H7 (cell line): Measurements from ENCODE around the gene PLA2G5. TPM values are rescaled to one million over a fixed set of nuclear protein-coding genes. Genes with fewer than 3 reads are reported as not detected.

Source experiments
- DNase-seq: peaks from one replicate; pipeline ENCODE4 v3.0.0; 2012
- H3K27me3 ChIP-seq: 2 replicates; pipeline ENCODE4 v1.6.0; 2011; ENCODE audit warnings: mild to moderate bottlenecking, low read length; ENCODE audit not compliant: control insufficient read depth, insufficient read depth
- H3K36me3 ChIP-seq: replicated peaks from 2 replicates; pipeline ENCODE4 v1.5.1; 2011; ENCODE audit warnings: low read length; ENCODE audit not compliant: control insufficient read depth, insufficient read depth
- H3K4me3 ChIP-seq: 2 replicates; pipeline ENCODE4 v1.5.1; 2011; ENCODE audit warnings: low read depth, mild to moderate bottlenecking, control low read depth, low read length, moderate library complexity; ENCODE audit not compliant: insufficient read depth
- total RNA-seq: library from RNA; depleted of rRNA; stranded (reverse); fragments of >200 nt; shearing (Covaris generic); gene quantifications from 2 replicates; pipeline ENCODE4 v1.2.3, GENCODE V29; 2014

Gene PLA2G5
- total RNA-seq, 1 experiment from 2014 or later: 0.69 TPM

DNA sequence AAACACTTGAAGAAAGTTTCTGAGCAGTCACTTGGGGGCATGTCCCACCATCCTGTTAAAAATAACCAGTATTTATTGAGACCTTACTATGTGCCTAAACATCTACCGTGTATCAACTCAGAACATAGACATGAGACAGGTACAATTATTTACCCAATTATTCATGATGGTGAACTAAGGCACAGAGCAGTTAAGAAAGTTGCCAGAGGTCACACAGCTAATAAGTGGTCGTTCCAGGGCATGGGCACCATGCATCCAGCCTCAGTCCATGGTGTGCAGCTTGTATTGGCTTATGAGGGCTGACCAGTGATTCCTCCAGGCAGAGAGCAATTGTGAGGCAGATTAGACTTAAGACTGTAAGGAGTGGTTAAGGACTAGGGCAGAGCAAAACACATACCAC, 5.4 kb downstream of the PLA2G5 start:
- peaks cover 2% of the 10 kb centered on the region; the same call in 1 of the 2 replicates for H3K27me3 ChIP-seq
- no peak overlapping the region for H3K4me3 ChIP-seq
- no peaks in the 10 kb centered on the region for H3K36me3 ChIP-seq
- DNase-seq: no peak

DNA sequence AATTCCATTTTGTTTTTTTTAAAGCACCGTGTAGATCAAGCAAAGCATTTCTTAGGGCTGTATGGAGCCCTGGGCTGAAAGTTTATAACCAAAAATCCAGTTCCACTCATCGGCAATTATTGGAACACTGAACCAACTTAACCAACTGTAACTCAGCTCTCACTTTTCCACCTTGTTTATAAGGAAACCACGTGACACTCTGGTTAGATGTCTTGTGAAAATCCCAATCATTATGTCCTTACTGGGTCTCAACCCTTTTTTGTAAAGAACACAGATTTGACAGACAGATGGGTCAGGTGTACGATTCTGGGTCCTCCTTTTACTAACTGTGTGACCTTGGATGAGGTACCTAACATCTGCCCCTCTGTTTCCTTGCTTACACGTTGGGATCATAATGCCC, 6.2 kb downstream of the PLA2G5 start:
- DNase-seq: no peak
- Histone ChIP-seq H3K4me3 (no peak overlapping the region), H3K27me3 (peaks cover 2% of the 10 kb centered on the region; the same call in 1 of the 2 replicates), H3K36me3 (no peaks in the 10 kb centered on the region)

DNA sequence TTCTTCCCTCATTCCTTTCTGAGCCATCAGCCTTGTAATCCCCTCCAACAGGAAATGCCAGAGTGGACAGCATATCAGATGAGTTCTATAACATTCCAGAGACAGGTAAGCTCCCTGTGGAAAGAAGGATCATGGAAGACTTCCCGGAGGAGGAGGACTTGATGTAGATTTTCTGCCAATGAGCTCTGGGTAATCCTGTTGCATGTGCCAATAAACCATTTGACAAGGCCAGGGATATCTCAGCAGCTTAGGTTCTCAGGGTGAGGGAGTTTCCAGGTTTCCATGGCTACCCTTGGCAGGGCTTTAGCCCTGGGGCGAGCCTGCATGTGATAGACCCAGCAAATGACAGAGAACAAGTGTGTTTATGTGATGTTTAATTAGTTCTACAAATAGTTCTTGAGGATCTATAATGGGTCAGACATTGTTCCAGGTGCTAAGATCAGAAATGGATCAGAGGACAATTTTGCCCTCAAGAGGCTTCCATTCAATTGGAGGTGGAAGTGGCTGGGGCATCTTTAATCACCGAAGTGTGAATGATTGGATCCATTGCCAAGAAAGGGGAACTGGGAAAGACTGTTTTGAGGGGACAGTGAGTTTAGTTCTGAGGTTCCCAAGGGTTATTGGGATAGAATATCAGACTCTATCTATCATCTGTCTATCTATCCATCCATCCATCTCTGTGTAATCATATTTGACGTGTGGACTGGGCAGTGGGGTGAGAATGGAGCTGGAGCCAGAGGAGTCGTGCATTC, 6.9 kb downstream of the PLA2G5 start:
- no peak for DNase-seq
- H3K36me3 ChIP-seq: no peaks in the 10 kb centered on the region
- H3K4me3 ChIP-seq: no peak overlapping the region
- no peaks in the 10 kb centered on the region for H3K27me3 ChIP-seq

DNA sequence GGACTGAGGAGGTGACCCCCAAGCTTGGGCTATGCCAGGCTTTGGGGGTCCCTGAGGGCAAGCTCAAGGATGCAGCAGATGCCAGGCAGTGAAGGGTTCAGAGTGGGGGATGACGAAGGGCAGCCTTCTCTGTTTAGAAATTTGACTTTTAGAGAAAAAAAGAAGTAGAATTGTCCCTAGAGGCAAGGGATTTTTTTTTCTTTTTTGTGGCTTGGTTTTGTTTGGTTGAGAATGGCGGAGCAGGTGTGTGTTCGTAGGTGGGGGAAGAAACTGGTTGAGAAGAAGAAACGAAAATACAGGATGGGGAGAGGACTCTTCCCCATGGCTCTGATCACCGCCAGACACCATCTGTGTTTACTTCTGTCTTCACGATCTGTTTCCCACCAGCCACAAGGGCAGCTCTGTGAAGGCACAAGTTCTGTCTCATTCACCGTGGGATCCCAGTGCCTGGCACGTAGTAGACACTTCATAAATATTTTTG, 8.2 kb downstream of the PLA2G5 start:
- no peaks in the 10 kb centered on the region for H3K36me3 ChIP-seq
- H3K4me3 ChIP-seq: no peak overlapping the region
- DNase-seq: no peak
- no peaks in the 10 kb centered on the region for H3K27me3 ChIP-seq

DNA sequence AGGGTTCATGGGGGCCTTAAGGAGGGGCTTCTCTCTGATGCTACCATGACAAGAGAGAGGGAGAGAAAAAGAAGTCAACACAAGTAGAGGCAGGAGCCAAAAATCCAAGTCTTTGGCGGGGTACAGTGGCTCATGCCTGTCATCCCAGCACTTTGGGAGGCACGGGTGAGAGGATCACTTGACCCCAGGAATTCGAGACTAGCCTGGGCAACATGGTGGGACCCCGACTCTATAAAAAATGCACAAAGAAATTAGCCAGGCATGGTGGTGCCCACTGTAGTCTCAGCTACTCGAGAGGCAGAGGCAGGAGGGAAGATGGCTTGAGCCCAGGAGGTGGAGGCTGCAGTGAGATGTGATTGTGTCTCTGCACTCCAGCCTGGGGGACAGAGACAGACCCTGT, 8.7 kb downstream of the PLA2G5 start:
- no peak overlapping the region for H3K4me3 ChIP-seq
- DNase-seq: no peak
- no peaks in the 10 kb centered on the region for H3K27me3 ChIP-seq
- no peaks in the 10 kb centered on the region for H3K36me3 ChIP-seq

DNA sequence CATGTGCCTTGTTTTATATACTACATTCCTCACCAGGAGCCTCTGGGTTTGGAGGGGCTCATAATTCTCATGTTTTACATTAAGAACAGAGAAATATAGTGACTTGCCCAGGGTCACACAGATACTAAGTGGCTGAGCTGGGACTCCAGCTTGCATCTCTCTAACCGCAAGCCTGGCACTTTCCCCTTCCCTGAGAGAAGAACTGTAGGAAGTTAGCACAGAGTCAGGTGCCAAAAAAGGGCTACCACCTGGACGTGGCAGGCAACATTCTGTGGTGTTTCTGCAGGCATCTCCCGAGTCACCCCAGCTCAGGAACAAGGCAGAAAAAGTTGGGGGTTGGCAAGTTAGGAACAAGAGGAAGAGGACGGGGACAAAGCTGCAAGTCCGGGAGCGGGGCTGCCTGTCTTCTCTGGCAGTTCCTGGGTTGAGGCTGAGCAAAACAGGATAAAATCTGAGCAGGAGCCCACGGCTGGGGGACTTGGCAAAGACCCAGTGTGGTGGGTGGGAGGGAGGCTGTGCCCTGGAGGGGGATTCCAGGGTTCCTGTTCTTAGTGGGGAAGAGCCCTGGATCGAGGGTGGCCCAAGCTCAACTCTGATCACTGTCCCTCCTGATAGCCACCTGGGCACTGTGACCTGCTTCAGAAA, 9.8 kb downstream of the PLA2G5 start:
- Histone ChIP-seq H3K36me3 (no peaks in the 10 kb centered on the region), H3K4me3 (no peak overlapping the region), H3K27me3 (no peaks in the 10 kb centered on the region)
- DNase-seq: no peak

DNA sequence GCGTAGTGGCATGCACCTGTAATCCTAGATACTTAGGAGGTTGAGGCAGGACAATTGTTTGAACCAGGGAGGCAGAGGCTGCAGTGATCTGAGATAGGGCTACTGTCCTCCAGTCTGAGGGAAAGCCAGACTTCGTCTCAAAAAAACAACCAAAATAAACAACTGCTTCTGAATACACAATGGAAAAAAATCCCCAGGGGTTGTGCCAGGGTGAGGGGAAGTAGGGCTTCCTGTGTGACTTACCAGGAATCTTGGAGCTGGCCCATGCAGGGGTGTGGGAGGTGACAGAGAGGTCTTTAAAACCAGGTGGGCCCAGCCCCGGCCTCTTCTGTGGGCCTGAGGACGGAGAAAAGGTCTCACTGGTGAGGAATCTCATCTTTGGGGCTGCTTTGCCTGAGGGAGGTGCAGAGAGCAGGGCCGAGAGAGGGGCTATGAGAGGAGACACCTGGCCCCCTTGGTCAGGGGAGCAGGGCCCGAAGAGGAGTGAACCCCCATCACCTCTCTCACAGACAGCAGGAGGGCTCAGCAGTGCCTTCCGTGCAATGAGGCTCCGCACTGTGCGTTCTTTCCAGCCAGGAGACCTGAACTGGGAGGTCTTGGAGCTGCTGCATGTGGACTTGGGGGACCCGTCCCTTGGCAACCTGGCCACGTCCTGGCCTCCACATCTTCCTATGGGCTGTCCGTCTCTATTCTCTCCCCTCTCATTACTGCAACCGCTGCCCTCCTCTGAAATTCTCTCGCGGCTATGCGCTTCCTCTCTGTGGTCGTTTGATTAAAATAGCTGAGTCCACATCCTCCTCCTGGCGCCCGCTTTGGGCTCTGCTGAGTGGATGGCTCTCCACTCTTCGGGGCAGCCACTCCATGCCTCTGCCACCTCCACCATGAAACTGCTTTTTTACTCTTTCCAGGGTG, 10.7 kb downstream of the PLA2G5 start:
- no peaks in the 10 kb centered on the region for H3K36me3 ChIP-seq
- H3K4me3 ChIP-seq: no peak overlapping the region
- H3K27me3 ChIP-seq: no peaks in the 10 kb centered on the region
- DNase-seq: no peak

DNA sequence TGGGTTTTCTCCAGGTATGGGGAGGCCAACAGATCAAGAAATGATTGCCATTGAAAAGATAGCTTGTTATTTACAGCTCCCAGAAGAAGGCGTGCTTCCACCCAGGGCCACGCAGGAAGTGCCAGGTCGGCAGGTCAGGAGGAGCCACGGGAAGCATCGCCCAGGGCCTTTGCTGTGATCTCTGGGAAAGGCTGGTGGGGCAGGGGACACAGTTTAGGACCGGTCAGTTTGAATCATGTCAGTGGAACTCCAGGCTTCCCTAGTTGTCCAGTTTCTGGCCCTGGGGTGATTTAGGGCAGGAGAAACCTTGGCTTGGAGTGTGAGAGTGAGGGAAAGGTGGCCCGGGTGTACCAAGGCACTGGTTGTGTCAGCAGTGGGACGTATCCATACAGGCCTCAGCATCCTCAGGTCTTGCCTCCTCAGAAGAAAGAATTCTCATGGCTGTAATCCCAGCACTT, 11.4 kb downstream of the PLA2G5 start:
- DNase-seq: no peak

DNA sequence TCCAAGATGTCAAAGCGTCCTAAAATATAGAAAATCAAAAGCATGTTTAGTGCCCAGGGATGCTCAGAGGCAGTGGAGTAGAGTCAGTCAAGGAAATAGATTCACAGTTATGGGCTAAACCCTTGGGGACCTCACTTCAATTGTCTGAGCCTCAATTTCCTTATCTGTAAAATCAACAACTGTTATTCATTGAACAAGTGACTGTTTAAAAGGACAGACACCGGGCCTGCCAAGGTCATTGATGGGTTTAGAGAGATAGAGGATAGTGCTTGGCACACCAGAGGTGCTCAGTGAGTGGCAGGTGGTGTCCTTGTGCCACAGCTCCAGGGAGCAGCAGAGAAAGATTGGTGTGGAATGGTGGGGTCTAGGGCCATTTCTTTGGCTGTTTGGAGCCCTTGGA, 12.8 kb downstream of the PLA2G5 start:
- DNase-seq: no peak
- H3K27me3 ChIP-seq: no peaks in the 10 kb centered on the region

More for the DNA sequence above, 11.4 kb downstream of the PLA2G5 start:
- Histone ChIP-seq H3K27me3 (no peaks in the 10 kb centered on the region), H3K36me3 (no peaks in the 10 kb centered on the region), H3K4me3 (no peak overlapping the region)

DNA sequence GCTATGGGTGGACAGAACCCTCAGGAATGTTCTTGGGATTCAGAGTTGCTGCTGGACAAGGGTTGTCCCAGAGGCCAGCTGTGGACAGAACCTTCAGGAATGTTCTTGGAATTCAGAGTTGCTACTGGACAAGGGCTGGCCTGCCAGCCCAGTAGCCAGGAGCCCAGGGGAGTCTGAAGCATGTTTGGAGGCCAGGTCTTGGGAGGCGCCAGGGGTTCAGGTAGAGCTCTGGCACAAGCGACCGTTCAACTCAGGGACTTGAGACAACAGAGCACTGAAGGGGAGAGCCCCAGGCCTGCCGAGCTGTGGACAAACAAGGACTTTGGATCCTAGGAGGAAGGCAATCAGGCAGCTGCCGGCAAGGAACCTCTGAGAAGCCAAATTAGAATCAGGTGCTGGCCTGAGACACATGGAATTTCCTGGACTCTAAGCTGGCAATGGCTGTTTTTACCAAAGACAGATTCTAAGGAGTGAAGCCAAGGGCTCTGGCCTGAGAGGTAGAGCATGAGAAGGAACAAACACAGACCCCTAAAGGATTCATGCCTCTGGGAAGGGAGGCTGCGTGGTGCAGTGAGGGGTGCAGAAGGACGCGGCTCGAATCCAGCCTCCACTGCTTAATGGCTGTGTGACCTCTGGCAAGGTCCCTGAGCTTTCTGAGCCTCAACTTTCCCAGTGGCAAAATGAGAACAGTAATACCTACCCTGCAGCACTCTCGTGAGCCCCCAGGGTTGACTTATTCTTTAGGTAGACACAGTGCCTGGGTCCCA, 13.4 kb downstream of the PLA2G5 start:
- no peaks in the 10 kb centered on the region for H3K27me3 ChIP-seq
- H3K36me3 ChIP-seq: no peaks in the 10 kb centered on the region
- no peak for DNase-seq
- no peak overlapping the region for H3K4me3 ChIP-seq

More for the DNA sequence above, 12.8 kb downstream of the PLA2G5 start:
- no peaks in the 10 kb centered on the region for H3K36me3 ChIP-seq
- H3K4me3 ChIP-seq: no peak overlapping the region

DNA sequence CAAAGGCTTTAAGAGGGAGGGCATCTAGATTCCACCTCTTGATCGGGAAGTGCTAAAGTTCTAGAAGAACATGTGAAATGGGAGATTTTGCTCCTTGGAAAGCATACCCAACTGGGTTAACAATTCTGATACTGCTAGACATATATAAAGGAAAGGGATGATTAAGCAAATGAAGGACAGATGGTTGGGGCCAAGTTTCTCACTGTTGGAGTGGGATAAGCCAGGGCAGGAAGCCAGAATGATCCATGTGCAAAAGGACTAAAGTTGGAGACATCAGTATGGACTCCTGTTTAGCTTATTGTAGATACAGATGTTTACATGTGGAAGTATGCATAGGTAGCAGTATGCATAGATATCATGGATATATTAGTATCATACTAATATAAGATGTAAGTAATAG, 16.8 kb downstream of the PLA2G5 start:
- Histone ChIP-seq H3K27me3 (no peaks in the 10 kb centered on the region), H3K36me3 (no peaks in the 10 kb centered on the region), H3K4me3 (no peak overlapping the region)
- DNase-seq: no peak

DNA sequence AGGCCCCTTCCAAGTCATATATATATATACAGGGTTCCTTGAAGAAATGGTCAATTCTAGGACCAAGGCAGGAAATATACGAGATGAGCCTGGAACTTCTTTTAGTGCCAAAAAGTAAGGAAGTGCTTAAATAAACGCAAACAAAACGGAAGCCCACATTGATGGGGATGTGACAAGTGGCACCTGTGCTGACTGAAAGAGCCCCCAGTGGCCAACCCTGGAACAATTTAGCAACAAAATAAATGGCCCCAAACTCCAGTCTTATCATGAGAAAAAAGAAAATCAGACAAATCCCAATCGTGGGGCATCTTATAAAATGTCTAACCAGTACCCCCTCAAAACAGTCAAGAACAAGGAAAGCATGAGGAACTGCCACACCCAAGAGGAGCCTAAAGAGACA, 17.7 kb downstream of the PLA2G5 start:
- H3K36me3 ChIP-seq: no peaks in the 10 kb centered on the region
- DNase-seq: peak; percentile 52

DNA sequence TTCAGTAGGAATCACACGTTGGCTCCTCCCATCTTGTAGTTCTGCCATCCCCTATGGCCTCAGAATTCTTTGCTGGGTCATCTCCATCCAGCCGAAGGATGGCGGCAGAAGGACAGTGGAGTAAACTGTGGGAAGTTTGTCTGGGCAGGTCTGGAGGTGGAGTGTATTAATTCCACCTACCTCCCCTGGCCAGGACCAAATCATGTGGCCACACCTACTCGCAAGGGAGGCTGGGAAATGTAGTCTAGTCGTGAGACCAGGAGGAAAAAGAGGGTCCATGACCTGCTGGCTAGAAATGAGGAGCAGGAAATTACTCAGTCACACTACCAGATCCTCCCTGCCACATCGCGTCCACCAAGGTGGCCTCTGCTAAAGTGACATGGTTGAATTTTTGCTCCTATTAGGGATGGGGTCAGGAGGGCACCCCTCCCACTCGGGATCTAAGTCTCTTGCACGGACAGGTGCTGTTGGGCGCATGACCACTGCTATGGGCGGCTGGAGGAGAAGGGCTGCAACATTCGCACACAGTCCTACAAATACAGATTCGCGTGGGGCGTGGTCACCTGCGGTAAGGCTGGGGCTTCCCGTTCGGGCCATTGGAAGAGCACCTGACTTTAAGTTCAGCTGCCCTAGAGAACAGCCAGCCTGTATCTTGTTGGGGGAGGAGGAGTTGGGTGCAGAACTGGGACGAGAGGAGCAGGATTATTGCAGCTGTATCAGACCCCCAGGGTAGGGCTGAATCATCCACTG, 19.5 kb downstream of the PLA2G5 start:
- DNase-seq: peak; percentile 58
- H3K4me3 ChIP-seq: no peak overlapping the region
- no peaks in the 10 kb centered on the region for H3K27me3 ChIP-seq
- H3K36me3 ChIP-seq: no peaks in the 10 kb centered on the region

More for the DNA sequence above, 17.7 kb downstream of the PLA2G5 start:
- H3K4me3 ChIP-seq: no peak overlapping the region
- no peaks in the 10 kb centered on the region for H3K27me3 ChIP-seq
